ENCODE measurements around the gene PATZ1. TPM values are rescaled to one million over a fixed set of nuclear protein-coding genes. Genes with fewer than 3 reads are reported as not detected.

The PATZ1 gene
- total RNA-seq, 1 experiment from 2014 or later, result 31.3 TPM

- Histone ChIP-seq H3K27ac (ENCODE audit: low read length) (no peak overlapping the region), H3K4me1 (ENCODE audit: insufficient read depth, low read length) (0 out of 2 replicates have a peak, but pooled peaks cover 3% of the 10 kb centered on the region), H3K9me3 (ENCODE audit: low read length) (no peaks in the 10 kb centered on the region), H3K4me2 (ENCODE audit: low read length) (no peak overlapping the region), H3K36me3 (ENCODE audit: low read depth, low read length) (peaks cover 2% of the 10 kb centered on the region; the same call in 1 of the 2 replicates), H4K20me1 (ENCODE audit: low read length) (no peaks in the 10 kb centered on the region), H3F3A (ENCODE audit: low read length, unreplicated experiment) (no peaks in the 10 kb centered on the region), H3K27me3 (ENCODE audit: low read length) (no peaks in the 10 kb centered on the region), H3K4me3 (ENCODE audit: low read length) (no peak overlapping the region), H3K9me2 (replicated peaks; ENCODE audit: low read length) (no peaks in the 10 kb centered on the region), H2AFZ (ENCODE audit: low read length) (no peak overlapping the region), H3K79me2 (ENCODE audit: low read length) (no peaks in the 10 kb centered on the region), H3K9ac (ENCODE audit: low read length) (no peak overlapping the region)
- intact Hi-C loops (cut with micrococcal nuclease), result loop anchor here (10.0 kb wide), 1 partner anchor 63 kb away; the partner anchor contains the start of gene LIMK2
- TF ChIP-seq EZH2phosphoT487 (IDR thresholded peaks at IDR 0.05; ENCODE audit: borderline replicate concordance, low read length), result no peak
- TF ChIP-seq CTCF (conservative IDR thresholded peaks at IDR 0.05; ENCODE audit: low read depth, low read length), result no peak
- no TSS peak for BruUV-seq (replicated peaks)
- CTCF ChIA-PET, result no interaction called here
- ATAC-seq (no peak), DNase-seq (no peak)
- POLR2A ChIA-PET (ENCODE audit: unreplicated experiment), result interaction anchor here (0.7 kb wide), 1 partner anchor 16 kb away, joined by 5 read pairs; no protein-coding TSS in a partner anchor
Measured at GRCh38 chr22:31277741-31278140, 68.4 kb downstream of the PATZ1 start.

DNA sequence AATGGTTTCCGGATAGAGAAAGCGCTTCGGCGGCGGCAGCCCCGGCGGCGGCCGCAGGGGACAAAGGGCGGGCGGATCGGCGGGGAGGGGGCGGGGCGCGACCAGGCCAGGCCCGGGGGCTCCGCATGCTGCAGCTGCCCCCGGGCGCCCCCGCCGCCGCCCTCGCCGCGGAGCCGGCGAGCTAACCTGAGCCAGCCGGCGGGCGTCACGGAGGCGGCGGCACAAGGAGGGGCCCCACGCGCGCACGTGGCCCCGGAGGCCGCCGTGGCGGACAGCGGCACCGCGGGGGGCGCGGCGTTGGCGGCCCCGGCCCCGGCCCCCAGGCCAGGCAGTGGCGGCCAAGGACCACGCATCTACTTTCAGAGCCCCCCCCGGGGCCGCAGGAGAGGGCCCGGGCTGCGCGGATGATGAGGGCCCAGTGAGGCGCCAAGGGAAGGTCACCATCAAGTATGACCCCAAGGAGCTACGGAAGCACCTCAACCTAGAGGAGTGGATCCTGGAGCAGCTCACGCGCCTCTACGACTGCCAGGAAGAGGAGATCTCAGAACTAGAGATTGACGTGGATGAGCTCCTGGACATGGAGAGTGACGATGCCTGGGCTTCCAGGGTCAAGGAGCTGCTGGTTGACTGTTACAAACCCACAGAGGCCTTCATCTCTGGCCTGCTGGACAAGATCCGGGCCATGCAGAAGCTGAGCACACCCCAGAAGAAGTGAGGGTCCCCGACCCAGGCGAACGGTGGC is 69.5 kb downstream of the PATZ1 start:
- POLR2A ChIA-PET (ENCODE audit: unreplicated experiment), result no interaction called here

More for the DNA sequence above, 69.5 kb downstream of the PATZ1 start:
- CTCF ChIA-PET, result no interaction called here
- no peaks in the 10 kb centered on the region for H4K20me1 ChIP-seq (ENCODE audit: low read length)
- no peak overlapping the region for H3K27ac ChIP-seq (ENCODE audit: low read length)
- peaks cover 2% of the 10 kb centered on the region; the same call in 1 of the 2 replicates for H3K36me3 ChIP-seq (ENCODE audit: low read depth, low read length)
- 0 out of 2 replicates have a peak, but pooled peaks cover 3% of the 10 kb centered on the region for H3K4me1 ChIP-seq (ENCODE audit: insufficient read depth, low read length)
- H3K4me2 ChIP-seq (ENCODE audit: low read length), result no peak overlapping the region
- H3K9me2 ChIP-seq (replicated peaks; ENCODE audit: low read length), result no peaks in the 10 kb centered on the region
- BruUV-seq (replicated peaks), result no TSS peak
- DNase-seq (no peak), ATAC-seq (no peak)
- no peak overlapping the region for H2AFZ ChIP-seq (ENCODE audit: low read length)
- no peaks in the 10 kb centered on the region for H3K9me3 ChIP-seq (ENCODE audit: low read length)
- intact Hi-C loops (cut with micrococcal nuclease), result loop anchor here (10.0 kb wide), 1 partner anchor 62 kb away; the partner anchor contains the start of gene LIMK2
- TF ChIP-seq EZH2phosphoT487 (IDR thresholded peaks at IDR 0.05; ENCODE audit: borderline replicate concordance, low read length) (no peak), EZH2 (IDR thresholded peaks at IDR 0.05; ENCODE audit: low read length, unreplicated experiment) (no peak), CTCF (conservative IDR thresholded peaks at IDR 0.05; ENCODE audit: low read depth, low read length) (no peak)
- no peaks in the 10 kb centered on the region for H3K27me3 ChIP-seq (ENCODE audit: low read length)
- H3K79me2 ChIP-seq (ENCODE audit: low read length), result no peaks in the 10 kb centered on the region
- H3K9ac ChIP-seq (ENCODE audit: low read length), result no peak overlapping the region
- no peak overlapping the region for H3K4me3 ChIP-seq (ENCODE audit: low read length)
- H3F3A ChIP-seq (ENCODE audit: low read length, unreplicated experiment), result no peaks in the 10 kb centered on the region

Other genes with a start within 250 kb of the PATZ1 start
- 36.8 and 56.7 TPM in 2 replicates for gene SELENOM, start 238.8 kb downstream of the PATZ1 start, total RNA-seq (2014; rRNA removed)
- gene INPP5J, start 223.4 kb downstream of the PATZ1 start, total RNA-seq (2014; rRNA removed), result 2.1 and 3.1 TPM in 2 replicates
- gene PLA2G3, start 205.8 kb downstream of the PATZ1 start, total RNA-seq (2014; rRNA removed), result not detected in 2 replicates
- 15.3 and 15.8 TPM in 2 replicates for gene RNF185, start 186.2 kb downstream of the PATZ1 start, total RNA-seq (2014; rRNA removed)
- gene LIMK2, start 134.0 kb downstream of the PATZ1 start, total RNA-seq (2014; rRNA removed), result 13.2 and 17.2 TPM in 2 replicates
- 1.5 and 1.9 TPM in 2 replicates for gene PIK3IP1, start 53.9 kb downstream of the PATZ1 start, total RNA-seq (2014; rRNA removed)
- gene DRG1, start 53.3 kb upstream of the PATZ1 start, total RNA-seq (2014; rRNA removed), result 32.1 and 49.9 TPM in 2 replicates
- 4.5 and 5.3 TPM in 2 replicates for gene EIF4ENIF1, start 143.5 kb upstream of the PATZ1 start, total RNA-seq (2014; rRNA removed)
- gene SFI1, start 150.2 kb upstream of the PATZ1 start, total RNA-seq (2014; rRNA removed), result 22.5 and 24.0 TPM in 2 replicates

Data from PC-3 (cell line).